Ectodermal cell (in vitro differentiated cells): ENCODE results near the gene LINGO3.

Source experiments
- H3K27ac ChIP-seq: 2 replicates; pipeline ENCODE4 v1.7.0; 2013; ENCODE audit warnings: mild to moderate bottlenecking, low read depth, low read length; ENCODE audit not compliant: insufficient read depth, poor library complexity, severe bottlenecking
- H3K27me3 ChIP-seq: 2 replicates; pipeline ENCODE4 v1.7.0; 2013; ENCODE audit warnings: mild to moderate bottlenecking, low read length; ENCODE audit not compliant: insufficient read depth, control insufficient read depth, poor library complexity, severe bottlenecking
- H3K36me3 ChIP-seq: one replicate; pipeline ENCODE4 v1.7.0; 2013; ENCODE audit warnings: low read length; ENCODE audit not compliant: control insufficient read depth, insufficient read depth
- H3K4me1 ChIP-seq: one replicate; pipeline ENCODE4 v1.7.0; 2013; ENCODE audit warnings: low read length; ENCODE audit not compliant: control insufficient read depth, insufficient read depth
- H3K4me3 ChIP-seq: 2 replicates; pipeline ENCODE4 v1.7.0; 2013; ENCODE audit warnings: low read depth, low read length, control low read depth; ENCODE audit not compliant: insufficient read depth
- H3K9me3 ChIP-seq: 2 replicates; pipeline ENCODE4 v1.7.0; 2013; ENCODE audit warnings: mild to moderate bottlenecking, low read length, moderate library complexity; ENCODE audit not compliant: control insufficient read depth
- WGBS, 2 experiments: methylation state at CpG; one replicate each; pipeline ENCODE4 v1.1.7; 2013; ENCODE audit warnings: missing lambda C conversion rate in 2 of 2; 5-methylcytosine and 5-hydroxymethylcytosine counted together

The LINGO3 gene

DNA sequence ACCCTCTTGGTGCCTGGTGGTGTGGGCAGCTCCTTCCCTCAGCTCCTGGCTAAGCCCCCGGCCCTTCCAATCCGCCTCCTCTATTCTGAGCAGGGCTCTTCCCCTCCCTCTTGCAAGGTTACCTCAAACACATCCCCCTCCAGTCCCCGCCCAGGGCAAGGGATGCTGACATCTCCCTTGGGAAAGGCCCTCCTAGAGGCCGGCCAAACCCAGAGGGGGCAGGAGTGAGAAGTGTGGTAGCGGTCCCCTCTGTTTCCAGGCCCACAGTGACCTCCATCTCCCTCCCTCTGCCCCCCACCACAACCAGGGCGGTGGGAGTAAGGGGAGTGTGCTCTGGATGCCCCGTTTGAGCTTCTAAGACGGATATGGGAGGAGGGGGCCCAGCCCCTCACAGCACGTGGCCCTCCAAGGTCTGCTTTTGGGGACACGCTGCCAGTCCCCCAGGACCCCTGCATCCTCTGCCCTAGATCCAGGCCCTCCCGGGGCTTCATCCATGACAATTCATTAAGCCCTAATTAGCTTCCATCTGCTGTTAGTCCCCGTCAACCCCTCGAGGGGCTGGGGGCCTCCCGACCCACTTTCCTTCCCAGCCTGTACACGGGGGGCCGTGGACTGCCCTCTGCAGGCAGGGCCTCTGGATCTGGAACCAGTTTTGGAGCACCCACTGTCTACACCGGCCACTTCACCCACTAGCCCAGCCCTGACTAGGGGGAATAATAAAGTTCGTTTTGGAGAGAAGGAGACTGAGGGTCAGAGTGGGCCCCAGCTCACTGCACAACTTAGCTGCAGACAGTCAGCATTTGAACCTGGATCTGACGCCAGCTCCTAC is 2.3 kb downstream of the LINGO3 start:
- H3K9me3 ChIP-seq, result no peaks in the 10 kb centered on the region
- H3K36me3 ChIP-seq, result no peaks in the 10 kb centered on the region
- H3K4me3 ChIP-seq, result no peak overlapping the region
- H3K4me1 ChIP-seq, result no peaks in the 10 kb centered on the region
- H3K27me3 ChIP-seq, result peaks cover 34% of the 10 kb centered on the region
- 79% methylated on average over 18 to 19 of the region's 19 CpGs for WGBS, 2 experiments
- H3K27ac ChIP-seq, result no peak overlapping the region

DNA sequence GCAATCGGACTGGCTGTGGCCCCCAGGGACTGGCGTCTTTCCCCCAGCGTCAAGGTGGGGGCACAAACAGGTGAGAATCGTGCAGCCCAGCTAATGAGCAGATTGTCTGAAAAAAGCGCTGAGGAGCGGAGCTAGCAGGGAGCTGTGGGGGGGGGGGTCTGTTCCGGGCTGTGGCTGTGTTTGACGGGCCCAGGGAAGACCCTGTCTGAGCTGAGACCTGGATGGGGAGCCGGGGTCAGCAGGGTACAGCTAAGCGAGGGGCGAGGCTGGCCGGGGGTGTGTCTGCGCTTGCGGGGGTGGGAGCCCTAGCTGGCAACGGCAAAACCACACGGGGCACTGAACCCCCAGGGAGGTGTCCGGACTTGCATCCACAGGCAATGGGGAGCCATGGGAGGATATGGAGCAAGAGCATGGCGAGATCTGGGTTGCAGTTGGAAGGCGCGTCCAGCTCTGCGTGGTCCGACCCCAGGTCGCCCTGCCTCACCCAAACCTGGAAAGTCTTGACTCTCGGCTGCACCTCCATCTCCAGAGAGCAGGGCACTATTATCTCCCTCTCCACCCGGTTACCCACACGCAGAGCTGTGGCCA is 4.6 kb downstream of the LINGO3 start:
- Histone ChIP-seq H3K4me3 (no peak overlapping the region), H3K9me3 (no peaks in the 10 kb centered on the region), H3K27me3 (peaks cover 29% of the 10 kb centered on the region), H3K36me3 (no peaks in the 10 kb centered on the region), H3K4me1 (no peaks in the 10 kb centered on the region), H3K27ac (no peak overlapping the region)
- 90 to 91% methylated on average over 26 of the region's 26 CpGs for WGBS, 2 experiments

DNA sequence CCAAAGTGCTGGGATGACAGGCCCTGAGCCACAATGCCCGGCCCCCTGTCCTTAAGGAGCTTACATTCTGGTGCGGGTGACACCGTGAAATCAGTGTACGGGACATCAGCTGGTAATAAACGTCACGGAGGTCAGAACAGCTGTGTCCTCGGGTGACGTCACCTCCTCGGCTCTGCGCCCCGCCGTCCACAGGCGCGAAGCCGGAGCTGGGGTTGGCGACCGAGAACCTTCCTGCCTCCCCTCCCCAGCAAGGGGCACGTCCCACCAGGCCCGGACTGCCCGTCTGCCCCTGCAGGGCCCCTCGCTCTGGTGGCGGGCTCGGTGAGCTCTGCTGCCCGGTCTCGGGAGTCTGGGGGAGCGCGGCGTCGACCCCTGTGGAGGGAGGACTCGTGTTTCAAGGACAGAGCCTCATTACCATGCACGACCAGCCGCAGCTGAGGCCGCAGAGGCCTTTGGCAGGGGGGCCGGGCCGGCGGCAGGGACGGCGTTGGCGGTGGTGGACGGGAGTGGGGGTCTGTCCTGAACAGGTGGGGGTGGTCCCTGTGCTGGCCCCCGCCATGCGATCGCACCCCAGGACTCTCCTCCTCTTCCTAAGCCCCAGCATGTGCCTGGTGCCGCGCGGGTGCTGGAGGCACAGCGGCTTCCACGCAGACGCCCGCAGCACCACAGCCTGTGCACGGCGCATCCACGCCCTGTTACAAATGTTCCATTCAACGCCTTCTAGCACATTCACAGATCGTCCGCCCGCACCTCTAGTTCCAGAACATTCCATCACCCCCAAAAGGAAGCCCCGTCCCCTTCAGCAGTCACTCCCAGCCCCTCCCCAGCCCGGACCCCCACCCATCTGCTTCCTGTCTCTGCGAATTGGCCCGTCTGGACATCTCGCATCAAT is 5.4 kb downstream of the LINGO3 start:
- Histone ChIP-seq H3K36me3 (no peaks in the 10 kb centered on the region), H3K27ac (no peak overlapping the region), H3K4me1 (no peaks in the 10 kb centered on the region), H3K9me3 (no peaks in the 10 kb centered on the region), H3K4me3 (no peak overlapping the region), H3K27me3 (peaks cover 23% of the 10 kb centered on the region)
- 34% methylated on average over 62 of the region's 62 CpGs for WGBS, 2 experiments

DNA sequence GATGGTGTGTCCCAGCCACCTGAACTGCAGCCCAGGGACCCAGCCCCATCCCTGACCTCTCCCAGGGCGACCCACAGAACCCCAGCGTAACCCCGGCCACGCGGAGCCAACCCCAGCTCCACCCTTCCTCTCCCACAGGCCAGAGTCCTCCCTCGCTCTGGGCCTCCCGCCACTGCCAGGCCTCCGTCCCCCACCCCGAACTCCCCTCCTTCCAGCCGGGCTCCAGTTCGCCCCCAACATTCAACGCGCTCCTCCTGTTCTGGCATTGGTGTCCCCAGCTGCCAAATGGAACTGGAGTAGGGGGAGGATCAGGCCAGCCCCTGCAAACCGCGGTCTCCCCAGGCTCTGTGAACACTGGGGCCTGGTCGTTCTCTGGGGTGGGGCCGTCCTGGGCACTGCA is 7.4 kb downstream of the LINGO3 start:
- Histone ChIP-seq H3K4me1 (no peaks in the 10 kb centered on the region), H3K9me3 (no peaks in the 10 kb centered on the region)
- 90 to 91% methylated on average over 17 of the region's 17 CpGs for WGBS, 2 experiments

DNA sequence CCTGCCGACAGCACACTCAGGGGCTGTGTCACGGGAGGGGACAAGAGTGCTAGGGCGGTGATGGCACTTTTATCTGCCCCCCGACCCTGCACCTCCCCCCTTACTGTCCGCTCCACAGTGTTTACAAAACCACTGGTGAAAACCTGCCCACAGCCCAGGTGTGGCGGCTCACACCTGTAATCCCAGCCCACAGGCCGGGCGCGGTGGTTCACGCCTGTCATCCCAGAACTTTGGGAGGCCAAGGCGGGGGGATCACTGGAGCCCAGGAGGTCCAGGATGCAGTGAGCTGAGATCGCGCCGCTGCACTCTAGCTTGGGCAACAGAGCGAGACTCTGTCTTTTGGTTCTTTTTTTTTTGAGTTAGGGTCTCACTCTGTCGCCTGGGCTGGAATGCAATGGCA is 11.8 kb downstream of the LINGO3 start:
- Histone ChIP-seq H3K4me1 (no peaks in the 10 kb centered on the region), H3K36me3 (no peaks in the 10 kb centered on the region), H3K4me3 (no peak overlapping the region), H3K27ac (no peak overlapping the region), H3K27me3 (peaks cover 50% of the 10 kb centered on the region), H3K9me3 (no peaks in the 10 kb centered on the region)
- 89 to 90% methylated on average over 16 of the region's 16 CpGs for WGBS, 2 experiments

More for the DNA sequence above, 7.4 kb downstream of the LINGO3 start:
- Histone ChIP-seq H3K36me3 (no peaks in the 10 kb centered on the region), H3K4me3 (no peak overlapping the region), H3K27ac (no peak overlapping the region), H3K27me3 (peaks cover 17% of the 10 kb centered on the region)

DNA sequence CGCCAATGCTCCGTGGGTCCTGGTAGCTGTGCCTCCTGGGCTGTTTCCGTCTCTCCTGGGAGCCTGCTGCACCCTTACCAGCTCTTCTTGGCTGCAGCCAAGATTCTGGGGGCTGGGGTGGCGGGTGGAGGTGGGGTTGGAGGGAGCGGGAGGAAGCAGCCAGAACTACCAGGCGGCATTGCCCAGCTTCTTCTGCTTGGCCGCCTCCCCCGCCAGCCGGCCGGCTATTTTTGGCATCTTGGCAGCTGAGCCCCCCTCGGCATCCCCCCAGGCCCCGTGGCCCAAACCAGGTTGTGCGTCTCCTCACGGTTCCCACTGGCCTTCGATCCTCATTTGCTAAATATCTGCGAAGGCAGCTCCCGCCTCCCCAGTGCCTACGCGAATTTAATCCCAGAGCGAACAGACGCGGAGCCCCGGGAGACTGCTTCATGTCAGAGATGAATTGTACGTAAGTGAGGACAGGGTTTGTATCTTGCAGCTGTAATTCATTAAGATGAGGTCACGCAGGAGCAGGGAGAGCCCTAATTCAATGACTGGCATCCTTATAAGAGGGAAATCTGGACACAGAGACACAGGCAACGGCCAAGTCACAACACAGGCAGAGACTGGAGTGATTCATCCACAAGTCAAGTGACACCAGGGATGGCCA is 13.1 kb downstream of the LINGO3 start:
- no peaks in the 10 kb centered on the region for H3K9me3 ChIP-seq
- peaks cover 63% of the 10 kb centered on the region for H3K27me3 ChIP-seq
- WGBS, 2 experiments, result 86% methylated on average over 26 of the region's 26 CpGs
- no peaks in the 10 kb centered on the region for H3K36me3 ChIP-seq
- no peak overlapping the region for H3K27ac ChIP-seq
- peaks cover 3% of the 10 kb centered on the region for H3K4me1 ChIP-seq
- no peak overlapping the region for H3K4me3 ChIP-seq

DNA sequence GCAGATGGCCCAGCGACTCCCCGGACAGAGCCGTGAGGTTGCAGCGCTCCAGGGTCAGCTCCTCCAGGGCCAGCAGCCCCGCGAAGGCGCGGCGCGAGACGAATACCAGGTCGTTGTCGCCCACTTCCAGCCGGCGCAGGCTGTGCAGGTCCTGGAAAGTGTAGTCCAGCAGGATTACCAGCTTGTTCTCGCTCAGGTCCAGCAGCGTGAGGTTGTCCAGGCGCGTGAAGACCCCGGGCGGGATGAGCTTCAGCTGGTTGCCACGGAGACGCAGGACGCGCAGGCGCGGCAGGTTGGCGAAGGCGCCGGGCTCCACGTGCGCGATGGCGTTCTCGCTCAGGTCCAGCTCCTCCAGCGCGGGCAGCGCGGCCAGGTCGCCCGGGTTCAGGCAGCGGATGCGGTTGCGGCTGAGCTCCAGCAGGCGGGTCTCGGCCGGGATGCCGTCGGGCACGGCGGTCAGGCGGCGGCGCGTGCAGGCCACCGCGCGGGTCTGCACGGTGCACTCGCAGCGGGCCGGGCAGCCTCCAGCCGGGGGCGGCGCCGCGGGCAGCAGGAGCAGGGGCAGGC is 16.7 kb downstream of the LINGO3 start:
- peaks cover 98% of the 10 kb centered on the region for H3K27me3 ChIP-seq
- peaks cover 5% of the 10 kb centered on the region for H3K4me1 ChIP-seq
- WGBS, 2 experiments, result 2% methylated on average over 67 of the region's 67 CpGs
- no peaks in the 10 kb centered on the region for H3K36me3 ChIP-seq
- H3K9me3 ChIP-seq, result no peaks in the 10 kb centered on the region
- H3K27ac ChIP-seq, result no peak overlapping the region
- H3K4me3 ChIP-seq, result peak overlapping the region; percentile 22

DNA sequence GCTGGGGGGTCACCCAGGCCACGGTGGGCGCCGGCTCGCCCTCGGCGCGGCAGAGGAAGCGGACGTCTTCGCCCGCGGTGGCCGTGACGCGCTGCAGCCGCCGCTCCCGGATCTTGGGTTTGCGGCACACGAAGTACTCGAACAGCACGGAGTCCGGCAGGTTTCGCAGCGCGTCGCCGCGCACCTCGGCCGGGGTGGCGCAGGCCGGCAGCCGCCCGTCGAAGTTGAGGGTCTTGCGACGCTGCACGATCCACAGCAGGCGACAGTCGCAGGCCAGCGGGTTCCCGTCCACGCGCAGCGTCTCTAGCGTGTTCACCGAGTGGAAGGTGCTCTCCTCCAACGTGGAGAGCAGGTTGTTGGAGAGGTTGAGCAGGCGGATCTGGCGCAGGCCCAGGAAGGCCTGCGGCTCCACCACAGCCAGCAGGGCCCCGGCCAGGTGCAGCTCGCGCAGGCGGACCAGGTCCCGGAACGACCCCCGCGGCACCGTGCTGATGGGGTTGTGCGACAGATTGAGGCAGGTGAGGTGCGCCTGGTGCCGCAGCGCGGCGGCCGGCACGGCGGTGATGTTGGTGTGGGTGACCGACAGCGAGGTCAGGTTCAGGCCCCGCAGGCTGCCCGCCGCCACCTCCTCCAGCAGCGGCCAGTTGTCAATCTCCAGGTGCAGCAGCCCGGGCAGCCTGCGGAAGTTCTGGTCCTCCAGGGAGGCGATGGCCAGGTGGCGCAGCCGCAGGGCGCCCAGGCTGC is 17.3 kb downstream of the LINGO3 start:
- WGBS, 2 experiments, result 6 to 7% methylated on average over 82 of the region's 82 CpGs
- H3K4me1 ChIP-seq, result peaks cover 5% of the 10 kb centered on the region
- peak overlapping the region; percentile 22 for H3K4me3 ChIP-seq
- H3K36me3 ChIP-seq, result no peaks in the 10 kb centered on the region
- peaks cover 99% of the 10 kb centered on the region for H3K27me3 ChIP-seq
- no peaks in the 10 kb centered on the region for H3K9me3 ChIP-seq
- H3K27ac ChIP-seq, result no peak overlapping the region

DNA sequence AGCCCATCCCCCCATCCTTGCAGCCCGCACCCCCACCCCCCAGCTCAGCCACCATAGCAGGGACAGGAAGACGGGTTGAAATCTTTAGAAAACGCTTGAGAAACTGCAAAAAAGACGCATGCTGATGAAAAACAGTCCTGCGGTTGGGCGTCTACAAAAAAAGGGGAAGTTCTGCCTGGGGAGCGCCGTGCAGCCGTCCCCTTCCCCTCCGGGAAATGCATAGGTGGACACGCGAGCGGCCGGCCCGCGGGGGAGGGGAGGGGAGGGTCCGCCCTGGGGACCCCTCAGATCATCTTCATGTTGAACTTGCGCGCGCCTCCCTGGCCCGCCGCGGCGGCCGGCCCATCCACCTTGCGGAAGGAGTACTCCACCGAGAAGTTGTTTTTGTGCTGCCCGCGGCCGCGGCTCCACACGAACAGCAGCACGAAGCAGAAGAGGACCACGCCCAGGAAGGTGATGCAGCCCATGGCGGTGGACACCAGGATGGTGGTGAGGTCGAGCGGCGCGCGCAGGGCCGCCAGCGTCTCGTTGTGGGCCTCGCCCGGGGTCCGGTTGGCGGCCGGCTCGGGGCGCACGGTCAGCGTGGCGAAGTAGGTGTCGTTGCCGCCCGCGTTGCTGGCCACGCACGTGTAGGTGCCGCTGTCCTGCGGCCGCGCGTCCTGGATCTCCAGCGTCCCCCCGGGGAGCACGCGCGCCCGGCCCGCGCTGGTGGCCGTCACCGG is 18.1 kb downstream of the LINGO3 start:
- Histone ChIP-seq H3K4me1 (peaks cover 5% of the 10 kb centered on the region), H3K27ac (no peak overlapping the region), H3K27me3 (peaks cover 97% of the 10 kb centered on the region), H3K4me3 (no peak overlapping the region), H3K36me3 (no peaks in the 10 kb centered on the region), H3K9me3 (no peaks in the 10 kb centered on the region)
- WGBS, 2 experiments, result 4 to 5% methylated on average over 74 of the region's 74 CpGs
